SK-N-SH (cell line): ENCODE results near the gene YWHAH.
A peak's percentile ranks its signal among the peaks of the same experiment; 100 is the strongest.

Experiments used
- EP300 ChIP-seq, 2 experiments: IDR thresholded peaks; 2 replicates each; pipeline versions ENCODE4 v1.4.0 to v1.6.1; 2012; ENCODE audit warnings: borderline replicate concordance in 1 of 2, low read depth in 1 of 2, low read length in 1 of 2
- MXI1 ChIP-seq: IDR thresholded peaks from 2 replicates; pipeline ENCODE4 v1.6.1; 2012; ENCODE audit warnings: mild to moderate bottlenecking, low read depth, low read length, improper control_type of control experiment
- NFIC ChIP-seq: IDR thresholded peaks from 2 replicates; pipeline ENCODE4 v1.4.0; 2012; ENCODE audit warnings: borderline replicate concordance
- POLR2AphosphoS5 ChIP-seq: IDR thresholded peaks from 2 replicates; pipeline ENCODE4 v1.6.1; 2012; ENCODE audit warnings: low read depth, low read length
- RFX5 ChIP-seq: IDR thresholded peaks from 2 replicates; pipeline ENCODE4 v1.6.1; 2012; ENCODE audit warnings: mild to moderate bottlenecking, improper control_type of control experiment, low read length
- TAF1 ChIP-seq: IDR thresholded peaks from 2 replicates; pipeline ENCODE4 v1.6.1; 2012; ENCODE audit warnings: low read depth, mild to moderate bottlenecking, low read length, moderate library complexity, borderline replicate concordance
- YY1 ChIP-seq: IDR thresholded peaks from 2 replicates; pipeline ENCODE4 v1.4.0; 2012; ENCODE audit warnings: low read depth, mild to moderate bottlenecking
- TF ChIP-seq, protein P1 (sequence below): fragments of 200-600 bp; sonication (generic); IDR thresholded peaks from 2 replicates; pipeline ENCODE4 v1.6.1; 2017; ENCODE audit warnings: antibody characterized with exemption, mild to moderate bottlenecking, moderate library complexity
- TF ChIP-seq, protein P2 (sequence below): IDR thresholded peaks from 2 replicates; pipeline ENCODE4 v1.6.1; 2012; ENCODE audit warnings: mild to moderate bottlenecking, low read depth, low read length, moderate library complexity
- TF ChIP-seq, protein P3 (sequence below): IDR thresholded peaks from 2 replicates; pipeline ENCODE4 v1.4.0; 2012; ENCODE audit warnings: low read depth, borderline replicate concordance
- TF ChIP-seq, protein P4 (sequence below): fragments of 150-350 bp; IDR thresholded peaks from 2 replicates; pipeline ENCODE4 v1.6.1; 2017; ENCODE audit warnings: antibody characterized with exemption, low read length, low read depth, borderline replicate concordance

DNA sequence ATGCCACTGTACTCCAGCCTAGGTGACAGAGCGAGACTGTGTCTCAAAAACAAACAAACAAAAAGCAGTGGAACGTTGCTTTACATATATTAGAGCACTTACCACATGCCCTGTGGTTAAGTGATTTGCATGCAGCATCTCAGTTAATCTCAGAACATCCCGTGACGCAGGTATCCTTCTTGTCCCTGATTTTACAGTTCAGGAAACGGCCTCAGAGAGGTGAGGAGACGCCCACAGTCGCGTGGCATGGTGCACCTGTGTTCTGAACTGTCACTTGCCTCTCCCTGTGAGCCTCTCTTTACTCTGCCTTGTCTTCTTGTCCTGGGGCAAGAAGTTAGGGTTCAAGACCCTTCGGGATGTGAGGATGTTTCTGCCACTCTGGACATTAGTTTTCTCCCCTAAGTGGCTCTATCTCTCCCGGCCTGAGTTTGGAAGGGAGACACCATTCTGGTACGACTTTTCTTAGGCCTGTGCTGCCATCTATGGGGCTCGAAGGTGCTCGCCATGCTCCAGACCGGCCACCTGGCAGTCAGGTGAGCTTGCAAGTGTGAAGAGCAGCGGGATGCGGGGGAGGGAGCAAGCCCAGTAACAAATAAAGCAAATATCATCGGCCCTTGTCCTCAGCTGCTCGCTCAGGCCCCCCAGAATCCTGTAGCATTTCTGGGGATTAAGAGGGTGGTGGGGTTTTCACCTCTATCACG lies 25.6 kb downstream of the YWHAH start:
- no peak for TF ChIP-seq TAF1
- TF ChIP-seq, protein P1, sequence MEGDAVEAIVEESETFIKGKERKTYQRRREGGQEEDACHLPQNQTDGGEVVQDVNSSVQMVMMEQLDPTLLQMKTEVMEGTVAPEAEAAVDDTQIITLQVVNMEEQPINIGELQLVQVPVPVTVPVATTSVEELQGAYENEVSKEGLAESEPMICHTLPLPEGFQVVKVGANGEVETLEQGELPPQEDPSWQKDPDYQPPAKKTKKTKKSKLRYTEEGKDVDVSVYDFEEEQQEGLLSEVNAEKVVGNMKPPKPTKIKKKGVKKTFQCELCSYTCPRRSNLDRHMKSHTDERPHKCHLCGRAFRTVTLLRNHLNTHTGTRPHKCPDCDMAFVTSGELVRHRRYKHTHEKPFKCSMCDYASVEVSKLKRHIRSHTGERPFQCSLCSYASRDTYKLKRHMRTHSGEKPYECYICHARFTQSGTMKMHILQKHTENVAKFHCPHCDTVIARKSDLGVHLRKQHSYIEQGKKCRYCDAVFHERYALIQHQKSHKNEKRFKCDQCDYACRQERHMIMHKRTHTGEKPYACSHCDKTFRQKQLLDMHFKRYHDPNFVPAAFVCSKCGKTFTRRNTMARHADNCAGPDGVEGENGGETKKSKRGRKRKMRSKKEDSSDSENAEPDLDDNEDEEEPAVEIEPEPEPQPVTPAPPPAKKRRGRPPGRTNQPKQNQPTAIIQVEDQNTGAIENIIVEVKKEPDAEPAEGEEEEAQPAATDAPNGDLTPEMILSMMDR: peak; percentile 66
- TF ChIP-seq YY1: no peak
- TF ChIP-seq, protein P2, sequence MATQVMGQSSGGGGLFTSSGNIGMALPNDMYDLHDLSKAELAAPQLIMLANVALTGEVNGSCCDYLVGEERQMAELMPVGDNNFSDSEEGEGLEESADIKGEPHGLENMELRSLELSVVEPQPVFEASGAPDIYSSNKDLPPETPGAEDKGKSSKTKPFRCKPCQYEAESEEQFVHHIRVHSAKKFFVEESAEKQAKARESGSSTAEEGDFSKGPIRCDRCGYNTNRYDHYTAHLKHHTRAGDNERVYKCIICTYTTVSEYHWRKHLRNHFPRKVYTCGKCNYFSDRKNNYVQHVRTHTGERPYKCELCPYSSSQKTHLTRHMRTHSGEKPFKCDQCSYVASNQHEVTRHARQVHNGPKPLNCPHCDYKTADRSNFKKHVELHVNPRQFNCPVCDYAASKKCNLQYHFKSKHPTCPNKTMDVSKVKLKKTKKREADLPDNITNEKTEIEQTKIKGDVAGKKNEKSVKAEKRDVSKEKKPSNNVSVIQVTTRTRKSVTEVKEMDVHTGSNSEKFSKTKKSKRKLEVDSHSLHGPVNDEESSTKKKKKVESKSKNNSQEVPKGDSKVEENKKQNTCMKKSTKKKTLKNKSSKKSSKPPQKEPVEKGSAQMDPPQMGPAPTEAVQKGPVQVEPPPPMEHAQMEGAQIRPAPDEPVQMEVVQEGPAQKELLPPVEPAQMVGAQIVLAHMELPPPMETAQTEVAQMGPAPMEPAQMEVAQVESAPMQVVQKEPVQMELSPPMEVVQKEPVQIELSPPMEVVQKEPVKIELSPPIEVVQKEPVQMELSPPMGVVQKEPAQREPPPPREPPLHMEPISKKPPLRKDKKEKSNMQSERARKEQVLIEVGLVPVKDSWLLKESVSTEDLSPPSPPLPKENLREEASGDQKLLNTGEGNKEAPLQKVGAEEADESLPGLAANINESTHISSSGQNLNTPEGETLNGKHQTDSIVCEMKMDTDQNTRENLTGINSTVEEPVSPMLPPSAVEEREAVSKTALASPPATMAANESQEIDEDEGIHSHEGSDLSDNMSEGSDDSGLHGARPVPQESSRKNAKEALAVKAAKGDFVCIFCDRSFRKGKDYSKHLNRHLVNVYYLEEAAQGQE: no peak
- no peak for TF ChIP-seq EP300 (IDR thresholded peaks at IDR 0.05; ENCODE audit: borderline replicate concordance in 1 of 2, low read depth in 1 of 2, low read length in 1 of 2)
- TF ChIP-seq, protein P3, sequence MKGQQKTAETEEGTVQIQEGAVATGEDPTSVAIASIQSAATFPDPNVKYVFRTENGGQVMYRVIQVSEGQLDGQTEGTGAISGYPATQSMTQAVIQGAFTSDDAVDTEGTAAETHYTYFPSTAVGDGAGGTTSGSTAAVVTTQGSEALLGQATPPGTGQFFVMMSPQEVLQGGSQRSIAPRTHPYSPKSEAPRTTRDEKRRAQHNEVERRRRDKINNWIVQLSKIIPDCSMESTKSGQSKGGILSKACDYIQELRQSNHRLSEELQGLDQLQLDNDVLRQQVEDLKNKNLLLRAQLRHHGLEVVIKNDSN: no peak
- TF ChIP-seq NFIC: no peak
- no peak for TF ChIP-seq MXI1
- no peak for TF ChIP-seq POLR2AphosphoS5
- TF ChIP-seq, protein P4, sequence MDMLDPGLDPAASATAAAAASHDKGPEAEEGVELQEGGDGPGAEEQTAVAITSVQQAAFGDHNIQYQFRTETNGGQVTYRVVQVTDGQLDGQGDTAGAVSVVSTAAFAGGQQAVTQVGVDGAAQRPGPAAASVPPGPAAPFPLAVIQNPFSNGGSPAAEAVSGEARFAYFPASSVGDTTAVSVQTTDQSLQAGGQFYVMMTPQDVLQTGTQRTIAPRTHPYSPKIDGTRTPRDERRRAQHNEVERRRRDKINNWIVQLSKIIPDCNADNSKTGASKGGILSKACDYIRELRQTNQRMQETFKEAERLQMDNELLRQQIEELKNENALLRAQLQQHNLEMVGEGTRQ: no peak
- TF ChIP-seq RFX5: no peak
